ENCODE data around the gene TREH. TPM values are rescaled to one million over a fixed set of nuclear protein-coding genes. Genes with fewer than 3 reads are reported as not detected.

TREH gene
- polyA plus RNA-seq, 1 of the 3 experiments (the other 2 are of a cell fraction) = not detected

- no peaks in the 10 kb centered on the region for H3K9me3 ChIP-seq
- H4K20me1 ChIP-seq (ENCODE audit: insufficient read depth) = no peaks in the 10 kb centered on the region
- no peaks in the 10 kb centered on the region for H3K36me3 ChIP-seq (replicated peaks in 1 of 2; ENCODE audit: control insufficient read depth in 1 of 2, insufficient read depth in 2 of 2, low read length in 1 of 2)
- no peaks in the 10 kb centered on the region for H3K79me2 ChIP-seq (ENCODE audit: insufficient read depth)
- no peak overlapping the region for H3K4me3 ChIP-seq (ENCODE audit: low read depth in 2 of 2, low read length in 1 of 2)
- H3K9ac ChIP-seq = no peak overlapping the region
- no peaks in the 10 kb centered on the region for H3K9me2 ChIP-seq
- peaks cover 0 to 12% of the 10 kb centered on the region in 2 experiments; a peak in 1 of 4 replicates for H3K4me1 ChIP-seq (ENCODE audit: control insufficient read depth in 1 of 2, insufficient read depth in 2 of 2, low read depth in 1 of 2, low read length in 1 of 2)
- no peak overlapping the region for H2AFZ ChIP-seq (ENCODE audit: low read depth)
- no peaks in the 10 kb centered on the region for H3K27me3 ChIP-seq (ENCODE audit: insufficient read depth)
- ChIA-PET POLR2A (no interaction called here), CTCF (interaction anchor here (5.9 kb wide), 1 partner anchor 13 kb away, joined by 31 read pairs; no protein-coding TSS in a partner anchor)
- no peak overlapping the region for H3K4me2 ChIP-seq
- 97% methylated on average over 5 of the region's 5 CpGs for WGBS (ENCODE audit: low lambda C conversion rate)
- no peak overlapping the region for H3K27ac ChIP-seq (ENCODE audit: low read depth in 2 of 2, low read length in 1 of 2)
- DNase-seq = no peak
- TF ChIP-seq, protein P1, sequence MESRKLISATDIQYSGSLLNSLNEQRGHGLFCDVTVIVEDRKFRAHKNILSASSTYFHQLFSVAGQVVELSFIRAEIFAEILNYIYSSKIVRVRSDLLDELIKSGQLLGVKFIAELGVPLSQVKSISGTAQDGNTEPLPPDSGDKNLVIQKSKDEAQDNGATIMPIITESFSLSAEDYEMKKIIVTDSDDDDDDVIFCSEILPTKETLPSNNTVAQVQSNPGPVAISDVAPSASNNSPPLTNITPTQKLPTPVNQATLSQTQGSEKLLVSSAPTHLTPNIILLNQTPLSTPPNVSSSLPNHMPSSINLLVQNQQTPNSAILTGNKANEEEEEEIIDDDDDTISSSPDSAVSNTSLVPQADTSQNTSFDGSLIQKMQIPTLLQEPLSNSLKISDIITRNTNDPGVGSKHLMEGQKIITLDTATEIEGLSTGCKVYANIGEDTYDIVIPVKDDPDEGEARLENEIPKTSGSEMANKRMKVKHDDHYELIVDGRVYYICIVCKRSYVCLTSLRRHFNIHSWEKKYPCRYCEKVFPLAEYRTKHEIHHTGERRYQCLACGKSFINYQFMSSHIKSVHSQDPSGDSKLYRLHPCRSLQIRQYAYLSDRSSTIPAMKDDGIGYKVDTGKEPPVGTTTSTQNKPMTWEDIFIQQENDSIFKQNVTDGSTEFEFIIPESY (IDR thresholded peaks at IDR 0.05; ENCODE audit: borderline replicate concordance, low read depth) = no peak
- TF ChIP-seq FOXJ3 (CRISPR knock-in tag; IDR thresholded peaks at IDR 0.05) = no peak
- TF ChIP-seq MAX (IDR thresholded peaks at IDR 0.05; ENCODE audit: low read depth) = no peak
- no peak for TF ChIP-seq JUND (IDR thresholded peaks at IDR 0.05)
- no peak for TF ChIP-seq EP300 (IDR thresholded peaks at IDR 0.05; ENCODE audit: borderline replicate concordance in 1 of 2, low read depth in 1 of 2, low read length in 1 of 2)
- TF ChIP-seq, protein P2, sequence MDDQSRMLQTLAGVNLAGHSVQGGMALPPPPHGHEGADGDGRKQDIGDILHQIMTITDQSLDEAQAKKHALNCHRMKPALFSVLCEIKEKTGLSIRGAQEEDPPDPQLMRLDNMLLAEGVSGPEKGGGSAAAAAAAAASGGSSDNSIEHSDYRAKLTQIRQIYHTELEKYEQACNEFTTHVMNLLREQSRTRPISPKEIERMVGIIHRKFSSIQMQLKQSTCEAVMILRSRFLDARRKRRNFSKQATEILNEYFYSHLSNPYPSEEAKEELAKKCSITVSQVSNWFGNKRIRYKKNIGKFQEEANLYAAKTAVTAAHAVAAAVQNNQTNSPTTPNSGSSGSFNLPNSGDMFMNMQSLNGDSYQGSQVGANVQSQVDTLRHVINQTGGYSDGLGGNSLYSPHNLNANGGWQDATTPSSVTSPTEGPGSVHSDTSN (IDR thresholded peaks at IDR 0.05) = no peak
- TF ChIP-seq USF1 (IDR thresholded peaks at IDR 0.05; ENCODE audit: borderline replicate concordance, low read depth) = no peak
- TF ChIP-seq MEF2A (IDR thresholded peaks at IDR 0.05; ENCODE audit: borderline replicate concordance, low read depth) = no peak
- no peaks in the 10 kb centered on the region for H3F3A ChIP-seq (replicated peaks; ENCODE audit: insufficient read depth)
Observed at GRCh38 chr11:118703563-118704106, 24.2 kb upstream of the TREH start.

DNA sequence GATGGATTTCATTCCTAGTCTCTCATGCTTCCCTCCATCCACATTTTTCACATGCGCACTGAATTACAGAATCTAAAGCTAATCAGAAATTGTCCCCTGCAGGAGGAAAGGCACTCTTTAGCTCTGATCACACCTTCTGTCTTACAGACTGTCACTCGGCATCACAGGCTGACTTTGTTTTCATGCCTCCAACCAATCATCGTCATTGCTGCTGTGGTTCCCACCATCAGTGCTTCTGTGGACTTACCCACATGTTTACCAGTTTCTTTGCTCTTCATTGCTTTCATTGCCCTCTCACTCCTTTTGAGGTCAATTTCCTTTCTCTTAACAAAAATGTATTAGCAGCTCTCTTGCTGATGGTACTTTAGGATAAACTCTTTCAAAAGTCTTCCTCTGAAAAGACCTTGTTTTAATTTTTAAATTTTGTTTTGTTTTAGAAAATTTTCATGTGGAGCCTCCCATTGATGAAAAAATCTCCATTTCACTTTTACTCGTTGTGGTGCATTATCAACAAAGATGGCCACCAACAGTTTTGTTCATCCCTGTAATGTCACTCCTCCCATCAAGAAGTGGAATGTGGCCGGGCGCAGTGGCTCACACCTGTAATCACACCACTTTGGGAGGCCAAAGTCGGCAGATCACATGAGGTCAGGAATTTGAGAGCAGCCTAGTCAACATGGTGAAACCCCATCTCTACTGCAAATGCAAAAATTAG, 20.2 kb upstream of the TREH start:
- 91% methylated on average over 7 of the region's 7 CpGs for WGBS (ENCODE audit: low lambda C conversion rate)
- no peak overlapping the region for H3K4me3 ChIP-seq (ENCODE audit: low read depth in 2 of 2, low read length in 1 of 2)
- CTCF ChIA-PET = interaction anchor here (5.9 kb wide), 1 partner anchor 9 kb away, joined by 31 read pairs; no protein-coding TSS in a partner anchor
- H3K4me1 ChIP-seq (ENCODE audit: control insufficient read depth in 1 of 2, insufficient read depth in 2 of 2, low read depth in 1 of 2, low read length in 1 of 2) = no peaks in the 10 kb centered on the region
- H3K27me3 ChIP-seq (ENCODE audit: insufficient read depth) = no peaks in the 10 kb centered on the region
- no peak for DNase-seq
- no peaks in the 10 kb centered on the region for H3K79me2 ChIP-seq (ENCODE audit: insufficient read depth)
- no peak overlapping the region for H3K4me2 ChIP-seq
- H3K9me2 ChIP-seq = no peaks in the 10 kb centered on the region
- no peak overlapping the region for H3K9ac ChIP-seq
- H4K20me1 ChIP-seq (ENCODE audit: insufficient read depth) = no peaks in the 10 kb centered on the region
- no peaks in the 10 kb centered on the region for H3K9me3 ChIP-seq
- no peak overlapping the region for H3K27ac ChIP-seq (ENCODE audit: low read depth in 2 of 2, low read length in 1 of 2)
- H2AFZ ChIP-seq (ENCODE audit: low read depth) = no peak overlapping the region
- POLR2A ChIA-PET = no interaction called here
- no peaks in the 10 kb centered on the region for H3F3A ChIP-seq (replicated peaks; ENCODE audit: insufficient read depth)
- no peaks in the 10 kb centered on the region for H3K36me3 ChIP-seq (replicated peaks in 1 of 2; ENCODE audit: control insufficient read depth in 1 of 2, insufficient read depth in 2 of 2, low read length in 1 of 2)
- TF ChIP-seq SIN3A (IDR thresholded peaks at IDR 0.05; ENCODE audit: borderline replicate concordance, low read depth, low read length) = no peak
- no peak for TF ChIP-seq RFX5 (IDR thresholded peaks at IDR 0.05; ENCODE audit: low read length)
- no peak for TF ChIP-seq FOXJ3 (CRISPR knock-in tag; IDR thresholded peaks at IDR 0.05)
- TF ChIP-seq MAX (IDR thresholded peaks at IDR 0.05; ENCODE audit: low read depth) = no peak
- TF ChIP-seq FOXM1 (IDR thresholded peaks at IDR 0.05; ENCODE audit: low read depth) = no peak
- no peak for TF ChIP-seq MXI1 (IDR thresholded peaks at IDR 0.05; ENCODE audit: low read depth, low read length)
- TF ChIP-seq, protein P1 (IDR thresholded peaks at IDR 0.05; ENCODE audit: borderline replicate concordance, low read depth) = no peak
- TF ChIP-seq ELF1 (IDR thresholded peaks at IDR 0.05) = no peak
- no peak for TF ChIP-seq NFIC (IDR thresholded peaks at IDR 0.05; ENCODE audit: borderline replicate concordance)
- no peak for TF ChIP-seq EP300 (IDR thresholded peaks at IDR 0.05; ENCODE audit: borderline replicate concordance in 1 of 2, low read depth in 1 of 2, low read length in 1 of 2)
- TF ChIP-seq IRF3 (IDR thresholded peaks at IDR 0.05; ENCODE audit: low read depth, low read length) = no peak
- no peak for TF ChIP-seq TCF12 (IDR thresholded peaks at IDR 0.05)

Data from SK-N-SH (cell line).